ENCODE results near the gene PIP5K1B.
"Not testable (repeated sequence)": the region's sequence is repeated elsewhere in the genome, so short reads cannot be mapped to it uniquely, and the experiment has no call there.

PIP5K1B gene

GRCh38 chr9:68983008-68983411, 278.0 kb downstream of the PIP5K1B start:
- Histone ChIP-seq H3K9ac (ENCODE audit: low read depth, low read length) (no peak overlapping the region), H3K9me3 (ENCODE audit: control insufficient read depth, insufficient read depth, low read length) (no peaks in the 10 kb centered on the region; the same call in 1 of the 2 replicates), H3K4me1 (ENCODE audit: insufficient read depth, low read length) (peaks cover 25% of the 10 kb centered on the region)

GRCh38 chr9:68983522-68984424, 278.7 kb downstream of the PIP5K1B start:
- Histone ChIP-seq H3K4me1 (ENCODE audit: insufficient read depth, low read length) (peaks cover 25% of the 10 kb centered on the region), H3K9ac (ENCODE audit: low read depth, low read length) (no peak overlapping the region), H3K36me3 (ENCODE audit: insufficient read depth, low read length) (no peaks in the 10 kb centered on the region), H3K9me3 (ENCODE audit: control insufficient read depth, insufficient read depth, low read length) (no peaks in the 10 kb centered on the region)

More at GRCh38 chr9:68983008-68983411, 278.0 kb downstream of the PIP5K1B start:
- no peaks in the 10 kb centered on the region for H3K36me3 ChIP-seq (ENCODE audit: insufficient read depth, low read length)

GRCh38 chr9:68986949-68987348, 281.9 kb downstream of the PIP5K1B start:
- not testable (repeated sequence) for H3K36me3 ChIP-seq (ENCODE audit: insufficient read depth, low read length)

GRCh38 chr9:68991457-68991856, 286.4 kb downstream of the PIP5K1B start:
- H3K36me3 ChIP-seq (ENCODE audit: insufficient read depth, low read length), result no peaks in the 10 kb centered on the region
- no peak overlapping the region for H3K9ac ChIP-seq (ENCODE audit: low read depth, low read length)
- no peaks in the 10 kb centered on the region for H3K9me3 ChIP-seq (ENCODE audit: control insufficient read depth, insufficient read depth, low read length)
- H3K4me1 ChIP-seq (ENCODE audit: insufficient read depth, low read length), result no peaks in the 10 kb centered on the region

More at GRCh38 chr9:68986949-68987348, 281.9 kb downstream of the PIP5K1B start:
- H3K9me3 ChIP-seq (ENCODE audit: control insufficient read depth, insufficient read depth, low read length); H3K4me1 ChIP-seq (ENCODE audit: insufficient read depth, low read length); H3K9ac ChIP-seq (ENCODE audit: low read depth, low read length): not testable (repeated sequence)

- Histone ChIP-seq H3K36me3 (ENCODE audit: insufficient read depth, low read length) (no peaks in the 10 kb centered on the region), H3K9me3 (ENCODE audit: control insufficient read depth, insufficient read depth, low read length) (no peaks in the 10 kb centered on the region), H3K4me1 (ENCODE audit: insufficient read depth, low read length) (peaks cover 18% of the 10 kb centered on the region), H3K9ac (ENCODE audit: low read depth, low read length) (no peak overlapping the region)
Measured at GRCh38 chr9:68995776-68996175, 290.7 kb downstream of the PIP5K1B start.

GRCh38 chr9:68996462-68996861, 291.4 kb downstream of the PIP5K1B start:
- no peak overlapping the region for H3K9ac ChIP-seq (ENCODE audit: low read depth, low read length)
- H3K9me3 ChIP-seq (ENCODE audit: control insufficient read depth, insufficient read depth, low read length), result no peaks in the 10 kb centered on the region
- H3K4me1 ChIP-seq (ENCODE audit: insufficient read depth, low read length), result peaks cover 18% of the 10 kb centered on the region
- no peaks in the 10 kb centered on the region for H3K36me3 ChIP-seq (ENCODE audit: insufficient read depth, low read length)

- no peaks in the 10 kb centered on the region for H3K9me3 ChIP-seq (ENCODE audit: control insufficient read depth, insufficient read depth, low read length)
- H3K36me3 ChIP-seq (ENCODE audit: insufficient read depth, low read length), result no peaks in the 10 kb centered on the region
- peaks cover 18% of the 10 kb centered on the region for H3K4me1 ChIP-seq (ENCODE audit: insufficient read depth, low read length)
- H3K9ac ChIP-seq (ENCODE audit: low read depth, low read length), result no peak overlapping the region
Measured at GRCh38 chr9:68997666-68998065, 292.6 kb downstream of the PIP5K1B start.

GRCh38 chr9:68998385-68998784, 293.3 kb downstream of the PIP5K1B start:
- H3K4me1 ChIP-seq (ENCODE audit: insufficient read depth, low read length), result peaks cover 18% of the 10 kb centered on the region
- H3K36me3 ChIP-seq (ENCODE audit: insufficient read depth, low read length), result no peaks in the 10 kb centered on the region
- no peak overlapping the region for H3K9ac ChIP-seq (ENCODE audit: low read depth, low read length)
- no peaks in the 10 kb centered on the region for H3K9me3 ChIP-seq (ENCODE audit: control insufficient read depth, insufficient read depth, low read length)

GRCh38 chr9:68998812-68999211, 293.8 kb downstream of the PIP5K1B start:
- no peaks in the 10 kb centered on the region for H3K36me3 ChIP-seq (ENCODE audit: insufficient read depth, low read length)
- H3K9ac ChIP-seq (ENCODE audit: low read depth, low read length), result no peak overlapping the region
- H3K9me3 ChIP-seq (ENCODE audit: control insufficient read depth, insufficient read depth, low read length), result no peaks in the 10 kb centered on the region
- peaks cover 18% of the 10 kb centered on the region for H3K4me1 ChIP-seq (ENCODE audit: insufficient read depth, low read length)

GRCh38 chr9:68999393-69000105, 294.5 kb downstream of the PIP5K1B start:
- no peaks in the 10 kb centered on the region for H3K9me3 ChIP-seq (ENCODE audit: control insufficient read depth, insufficient read depth, low read length)
- no peaks in the 10 kb centered on the region for H3K36me3 ChIP-seq (ENCODE audit: insufficient read depth, low read length)
- no peak overlapping the region for H3K9ac ChIP-seq (ENCODE audit: low read depth, low read length)
- peaks cover 18% of the 10 kb centered on the region for H3K4me1 ChIP-seq (ENCODE audit: insufficient read depth, low read length)

- H3K9me3 ChIP-seq (ENCODE audit: control insufficient read depth, insufficient read depth, low read length), result no peaks in the 10 kb centered on the region
- no peaks in the 10 kb centered on the region for H3K36me3 ChIP-seq (ENCODE audit: insufficient read depth, low read length)
- H3K4me1 ChIP-seq (ENCODE audit: insufficient read depth, low read length), result peaks cover 14% of the 10 kb centered on the region
- no peak overlapping the region for H3K9ac ChIP-seq (ENCODE audit: low read depth, low read length)
Measured at GRCh38 chr9:69001921-69002320, 296.9 kb downstream of the PIP5K1B start.

- H3K36me3 ChIP-seq (ENCODE audit: insufficient read depth, low read length), result no peaks in the 10 kb centered on the region
- H3K9me3 ChIP-seq (ENCODE audit: control insufficient read depth, insufficient read depth, low read length), result no peaks in the 10 kb centered on the region
- no peak overlapping the region for H3K9ac ChIP-seq (ENCODE audit: low read depth, low read length)
- peaks cover 11% of the 10 kb centered on the region for H3K4me1 ChIP-seq (ENCODE audit: insufficient read depth, low read length)
Measured at GRCh38 chr9:69003051-69003450, 298.0 kb downstream of the PIP5K1B start.

GRCh38 chr9:69004836-69005235, 299.8 kb downstream of the PIP5K1B start:
- no peaks in the 10 kb centered on the region for H3K9me3 ChIP-seq (ENCODE audit: control insufficient read depth, insufficient read depth, low read length)
- no peaks in the 10 kb centered on the region for H3K4me1 ChIP-seq (ENCODE audit: insufficient read depth, low read length)

GRCh38 chr9:69009708-69010107, 304.7 kb downstream of the PIP5K1B start:
- Histone ChIP-seq H3K9ac (ENCODE audit: low read depth, low read length) (no peak overlapping the region), H3K4me1 (ENCODE audit: insufficient read depth, low read length) (no peaks in the 10 kb centered on the region), H3K9me3 (ENCODE audit: control insufficient read depth, insufficient read depth, low read length) (no peaks in the 10 kb centered on the region), H3K36me3 (ENCODE audit: insufficient read depth, low read length) (no peaks in the 10 kb centered on the region)

More at GRCh38 chr9:69004836-69005235, 299.8 kb downstream of the PIP5K1B start:
- H3K9ac ChIP-seq (ENCODE audit: low read depth, low read length), result no peak overlapping the region
- no peaks in the 10 kb centered on the region for H3K36me3 ChIP-seq (ENCODE audit: insufficient read depth, low read length)

Data from ES-I3 (cell line).